WTC11 (cell line): Measurements from ENCODE around the gene LILRA6. TPM values are rescaled to one million over a fixed set of nuclear protein-coding genes. Genes with fewer than 3 reads are reported as not detected.

Experiments used
- ATAC-seq: fragments of 200-7000 bp; cut with Tn5 transposase; 2 replicates; pipeline ENCODE4 v1.10.0; 2021; ENCODE audit warnings: mild to moderate bottlenecking, moderate library complexity
- CTCF ChIA-PET: fragments of 300-600 bp; sonication (Branson Sonifier 250); formaldehyde crosslinking; loops from one replicate; lab custom pipeline; 2021; ENCODE audit warnings: antibody characterized with exemption; lab: Charles Lee
- POLR2A ChIA-PET: fragments of 350-600 bp; sonication (Branson Sonifier 250); formaldehyde crosslinking; loops from one replicate; lab custom pipeline; 2021; ENCODE audit warnings: antibody characterized with exemption; lab: Charles Lee
- DNase-seq: peaks from one replicate; pipeline ENCODE4 v3.0.0; 2021; ENCODE audit warnings: low spot score
- H3K27ac Mint-ChIP-seq: 2 replicates; pipeline ENCODE4 v1.8.0; 2021; ENCODE audit warnings: mixed read lengths
- H3K27me3 Mint-ChIP-seq: 2 replicates; pipeline ENCODE4 v1.8.0; 2021; ENCODE audit warnings: low read depth, mild to moderate bottlenecking, moderate library complexity, mixed read lengths
- H3K36me3 Mint-ChIP-seq: 2 replicates; pipeline ENCODE4 v1.8.0; 2021; ENCODE audit warnings: mixed read lengths
- H3K4me1 Mint-ChIP-seq: 2 replicates; pipeline ENCODE4 v1.8.0; 2022; ENCODE audit warnings: mixed read lengths
- H3K4me3 Mint-ChIP-seq: 2 replicates; pipeline ENCODE4 v1.8.0; 2021; ENCODE audit warnings: mild to moderate bottlenecking, moderate library complexity, mixed read lengths
- H3K9me3 Mint-ChIP-seq: 2 replicates; pipeline ENCODE4 v1.8.0; 2021; ENCODE audit warnings: mixed read lengths
- ATF1 ChIP-seq: sonication (generic); formaldehyde crosslinking; IDR thresholded peaks from 2 replicates; pipeline ENCODE4 v1.8.1; 2023; ENCODE audit warnings: mild to moderate bottlenecking, moderate library complexity, missing genetic modification reagents
- CREM ChIP-seq: sonication (generic); formaldehyde crosslinking; IDR thresholded peaks from 2 replicates; pipeline ENCODE4 v1.8.1; 2022; ENCODE audit warnings: mild to moderate bottlenecking, missing genetic modification reagents, moderate library complexity
- FOXK1 ChIP-seq: sonication (generic); formaldehyde crosslinking; IDR thresholded peaks from 2 replicates; pipeline ENCODE4 v1.8.0; 2022; ENCODE audit warnings: mild to moderate bottlenecking, moderate library complexity, missing genetic modification reagents
- JUN ChIP-seq: sonication (generic); formaldehyde crosslinking; IDR thresholded peaks from 2 replicates; pipeline ENCODE4 v1.8.0; 2023; ENCODE audit warnings: mild to moderate bottlenecking, missing genetic modification reagents
- NR1H2 ChIP-seq: sonication (generic); formaldehyde crosslinking; IDR thresholded peaks from 2 replicates; pipeline ENCODE4 v1.9.0; 2021; ENCODE audit warnings: mild to moderate bottlenecking, moderate library complexity, missing genetic modification reagents
- NR3C1 ChIP-seq: sonication (generic); formaldehyde crosslinking; conservative IDR thresholded peaks from 2 replicates; pipeline ENCODE4 v1.8.1; 2023; ENCODE audit warnings: low read depth, mild to moderate bottlenecking, missing genetic modification reagents
- SP1 ChIP-seq: sonication (generic); formaldehyde crosslinking; conservative IDR thresholded peaks from 2 replicates; pipeline ENCODE4 v1.8.1; 2022; ENCODE audit warnings: missing genetic modification reagents
- TEAD1 ChIP-seq: sonication (generic); formaldehyde crosslinking; IDR thresholded peaks from 2 replicates; pipeline ENCODE4 v1.8.0; 2022; ENCODE audit warnings: mild to moderate bottlenecking, missing genetic modification reagents
- TP53 ChIP-seq: sonication (generic); formaldehyde crosslinking; IDR thresholded peaks from 2 replicates; pipeline ENCODE4 v1.8.1; 2023; ENCODE audit warnings: mild to moderate bottlenecking, missing genetic modification reagents
- ZBTB21 ChIP-seq: sonication (generic); formaldehyde crosslinking; IDR thresholded peaks from 2 replicates; pipeline ENCODE4 v1.8.1; 2023; ENCODE audit warnings: mild to moderate bottlenecking, missing genetic modification reagents, borderline replicate concordance
- ZNF121 ChIP-seq: sonication (generic); formaldehyde crosslinking; IDR thresholded peaks from 2 replicates; pipeline ENCODE4 v1.8.0; 2023; ENCODE audit warnings: missing genetic modification reagents
- total RNA-seq: library from RNA; stranded (reverse); gene quantifications from 3 replicates; pipeline ENCODE4 v1.2.3, GENCODE V29; 2021
- TF ChIP-seq, protein P1 (sequence below): sonication (generic); formaldehyde crosslinking; IDR thresholded peaks from 2 replicates; pipeline ENCODE4 v1.8.1; 2022; ENCODE audit warnings: mild to moderate bottlenecking, missing genetic modification reagents, moderate library complexity, borderline replicate concordance
- TF ChIP-seq, protein P2 (sequence below): sonication (generic); formaldehyde crosslinking; IDR thresholded peaks from 2 replicates; pipeline ENCODE4 v1.8.1; 2023; ENCODE audit warnings: mild to moderate bottlenecking, missing genetic modification reagents, borderline replicate concordance
- TF ChIP-seq, protein P3 (sequence below): sonication (generic); formaldehyde crosslinking; IDR thresholded peaks from 2 replicates; pipeline ENCODE4 v1.8.0; 2022; ENCODE audit warnings: missing genetic modification reagents
- TF ChIP-seq, protein P4 (sequence below): sonication (generic); formaldehyde crosslinking; IDR thresholded peaks from 2 replicates; pipeline ENCODE4 v1.8.1; 2023; ENCODE audit warnings: mild to moderate bottlenecking, missing genetic modification reagents, moderate library complexity
- TF ChIP-seq, protein P5 (sequence below): fragments of 250-450 bp; sonication (Bioruptor Pico); IDR thresholded peaks from 2 replicates; pipeline ENCODE4 v2.1.2; 2022; ENCODE audit warnings: mild to moderate bottlenecking, moderate library complexity
- TF ChIP-seq, protein P6 (sequence below): sonication (generic); formaldehyde crosslinking; IDR thresholded peaks from 2 replicates; pipeline ENCODE4 v1.8.0; 2023; ENCODE audit warnings: mild to moderate bottlenecking, missing genetic modification reagents
- TF ChIP-seq, protein P7 (sequence below): sonication (generic); formaldehyde crosslinking; IDR thresholded peaks from 2 replicates; pipeline ENCODE4 v1.8.1; 2023; ENCODE audit warnings: mild to moderate bottlenecking, missing genetic modification reagents
- TF ChIP-seq, protein P8 (sequence below): sonication (generic); formaldehyde crosslinking; IDR thresholded peaks from 2 replicates; pipeline ENCODE4 v1.8.0; 2023; ENCODE audit warnings: missing genetic modification reagents, mild to moderate bottlenecking, borderline replicate concordance

The LILRA6 gene
- total RNA-seq, 1 experiment from 2014 or later: not detected

DNA sequence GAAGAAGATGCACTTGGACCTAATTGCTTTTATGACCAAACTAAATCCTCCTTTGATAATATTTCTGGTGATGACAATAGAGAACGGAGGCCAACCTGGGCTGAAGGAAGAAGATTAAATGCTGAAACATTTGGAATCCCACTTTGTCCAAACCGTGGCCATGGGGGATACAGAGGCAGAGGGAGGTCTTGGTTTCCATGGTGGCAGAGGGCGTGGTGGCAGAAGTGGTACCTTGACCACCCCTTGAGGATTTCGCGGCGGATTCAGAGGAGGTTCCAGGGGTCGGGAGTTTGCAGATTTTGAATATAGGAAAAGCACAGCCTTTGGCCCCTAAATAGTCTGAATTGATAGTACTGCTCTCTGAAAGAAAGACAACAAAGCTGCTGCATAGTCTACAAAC, 12.6 kb downstream of the LILRA6 start:
- Mint-ChIP-seq H3K4me1 (no peaks in the 10 kb centered on the region), H3K27me3 (peaks cover 18% of the 10 kb centered on the region), H3K27ac (no peak overlapping the region), H3K4me3 (no peak overlapping the region), H3K9me3 (peaks cover 18% of the 10 kb centered on the region), H3K36me3 (no peaks in the 10 kb centered on the region; the same call in 1 of the 2 replicates)
- ATAC-seq (no peak), DNase-seq (no peak)
- ChIA-PET CTCF (no interaction called here), POLR2A (no interaction called here)
- TF ChIP-seq, protein P1, sequence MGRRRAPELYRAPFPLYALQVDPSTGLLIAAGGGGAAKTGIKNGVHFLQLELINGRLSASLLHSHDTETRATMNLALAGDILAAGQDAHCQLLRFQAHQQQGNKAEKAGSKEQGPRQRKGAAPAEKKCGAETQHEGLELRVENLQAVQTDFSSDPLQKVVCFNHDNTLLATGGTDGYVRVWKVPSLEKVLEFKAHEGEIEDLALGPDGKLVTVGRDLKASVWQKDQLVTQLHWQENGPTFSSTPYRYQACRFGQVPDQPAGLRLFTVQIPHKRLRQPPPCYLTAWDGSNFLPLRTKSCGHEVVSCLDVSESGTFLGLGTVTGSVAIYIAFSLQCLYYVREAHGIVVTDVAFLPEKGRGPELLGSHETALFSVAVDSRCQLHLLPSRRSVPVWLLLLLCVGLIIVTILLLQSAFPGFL (CRISPR knock-in tag): no peak
- TF ChIP-seq, protein P2, sequence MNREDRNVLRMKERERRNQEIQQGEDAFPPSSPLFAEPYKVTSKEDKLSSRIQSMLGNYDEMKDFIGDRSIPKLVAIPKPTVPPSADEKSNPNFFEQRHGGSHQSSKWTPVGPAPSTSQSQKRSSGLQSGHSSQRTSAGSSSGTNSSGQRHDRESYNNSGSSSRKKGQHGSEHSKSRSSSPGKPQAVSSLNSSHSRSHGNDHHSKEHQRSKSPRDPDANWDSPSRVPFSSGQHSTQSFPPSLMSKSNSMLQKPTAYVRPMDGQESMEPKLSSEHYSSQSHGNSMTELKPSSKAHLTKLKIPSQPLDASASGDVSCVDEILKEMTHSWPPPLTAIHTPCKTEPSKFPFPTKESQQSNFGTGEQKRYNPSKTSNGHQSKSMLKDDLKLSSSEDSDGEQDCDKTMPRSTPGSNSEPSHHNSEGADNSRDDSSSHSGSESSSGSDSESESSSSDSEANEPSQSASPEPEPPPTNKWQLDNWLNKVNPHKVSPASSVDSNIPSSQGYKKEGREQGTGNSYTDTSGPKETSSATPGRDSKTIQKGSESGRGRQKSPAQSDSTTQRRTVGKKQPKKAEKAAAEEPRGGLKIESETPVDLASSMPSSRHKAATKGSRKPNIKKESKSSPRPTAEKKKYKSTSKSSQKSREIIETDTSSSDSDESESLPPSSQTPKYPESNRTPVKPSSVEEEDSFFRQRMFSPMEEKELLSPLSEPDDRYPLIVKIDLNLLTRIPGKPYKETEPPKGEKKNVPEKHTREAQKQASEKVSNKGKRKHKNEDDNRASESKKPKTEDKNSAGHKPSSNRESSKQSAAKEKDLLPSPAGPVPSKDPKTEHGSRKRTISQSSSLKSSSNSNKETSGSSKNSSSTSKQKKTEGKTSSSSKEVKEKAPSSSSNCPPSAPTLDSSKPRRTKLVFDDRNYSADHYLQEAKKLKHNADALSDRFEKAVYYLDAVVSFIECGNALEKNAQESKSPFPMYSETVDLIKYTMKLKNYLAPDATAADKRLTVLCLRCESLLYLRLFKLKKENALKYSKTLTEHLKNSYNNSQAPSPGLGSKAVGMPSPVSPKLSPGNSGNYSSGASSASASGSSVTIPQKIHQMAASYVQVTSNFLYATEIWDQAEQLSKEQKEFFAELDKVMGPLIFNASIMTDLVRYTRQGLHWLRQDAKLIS (CRISPR knock-in tag): no peak
- TF ChIP-seq FOXK1 (CRISPR knock-in tag) (no peak), TP53 (CRISPR knock-in tag) (no peak), NR3C1 (CRISPR knock-in tag) (no peak), NR1H2 (CRISPR knock-in tag) (no peak), ZBTB21 (CRISPR knock-in tag) (no peak), TEAD1 (CRISPR knock-in tag) (no peak), JUN (CRISPR knock-in tag) (no peak), ATF1 (CRISPR knock-in tag) (no peak), SP1 (CRISPR knock-in tag) (no peak), CREM (CRISPR knock-in tag) (no peak), ZNF121 (CRISPR knock-in tag) (no peak)
- TF ChIP-seq, protein P3, sequence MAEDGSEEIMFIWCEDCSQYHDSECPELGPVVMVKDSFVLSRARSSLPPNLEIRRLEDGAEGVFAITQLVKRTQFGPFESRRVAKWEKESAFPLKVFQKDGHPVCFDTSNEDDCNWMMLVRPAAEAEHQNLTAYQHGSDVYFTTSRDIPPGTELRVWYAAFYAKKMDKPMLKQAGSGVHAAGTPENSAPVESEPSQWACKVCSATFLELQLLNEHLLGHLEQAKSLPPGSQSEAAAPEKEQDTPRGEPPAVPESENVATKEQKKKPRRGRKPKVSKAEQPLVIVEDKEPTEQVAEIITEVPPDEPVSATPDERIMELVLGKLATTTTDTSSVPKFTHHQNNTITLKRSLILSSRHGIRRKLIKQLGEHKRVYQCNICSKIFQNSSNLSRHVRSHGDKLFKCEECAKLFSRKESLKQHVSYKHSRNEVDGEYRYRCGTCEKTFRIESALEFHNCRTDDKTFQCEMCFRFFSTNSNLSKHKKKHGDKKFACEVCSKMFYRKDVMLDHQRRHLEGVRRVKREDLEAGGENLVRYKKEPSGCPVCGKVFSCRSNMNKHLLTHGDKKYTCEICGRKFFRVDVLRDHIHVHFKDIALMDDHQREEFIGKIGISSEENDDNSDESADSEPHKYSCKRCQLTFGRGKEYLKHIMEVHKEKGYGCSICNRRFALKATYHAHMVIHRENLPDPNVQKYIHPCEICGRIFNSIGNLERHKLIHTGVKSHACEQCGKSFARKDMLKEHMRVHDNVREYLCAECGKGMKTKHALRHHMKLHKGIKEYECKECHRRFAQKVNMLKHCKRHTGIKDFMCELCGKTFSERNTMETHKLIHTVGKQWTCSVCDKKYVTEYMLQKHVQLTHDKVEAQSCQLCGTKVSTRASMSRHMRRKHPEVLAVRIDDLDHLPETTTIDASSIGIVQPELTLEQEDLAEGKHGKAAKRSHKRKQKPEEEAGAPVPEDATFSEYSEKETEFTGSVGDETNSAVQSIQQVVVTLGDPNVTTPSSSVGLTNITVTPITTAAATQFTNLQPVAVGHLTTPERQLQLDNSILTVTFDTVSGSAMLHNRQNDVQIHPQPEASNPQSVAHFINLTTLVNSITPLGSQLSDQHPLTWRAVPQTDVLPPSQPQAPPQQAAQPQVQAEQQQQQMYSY (CRISPR knock-in tag): no peak
- TF ChIP-seq, protein P4, sequence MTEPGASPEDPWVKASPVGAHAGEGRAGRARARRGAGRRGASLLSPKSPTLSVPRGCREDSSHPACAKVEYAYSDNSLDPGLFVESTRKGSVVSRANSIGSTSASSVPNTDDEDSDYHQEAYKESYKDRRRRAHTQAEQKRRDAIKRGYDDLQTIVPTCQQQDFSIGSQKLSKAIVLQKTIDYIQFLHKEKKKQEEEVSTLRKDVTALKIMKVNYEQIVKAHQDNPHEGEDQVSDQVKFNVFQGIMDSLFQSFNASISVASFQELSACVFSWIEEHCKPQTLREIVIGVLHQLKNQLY (CRISPR knock-in tag): no peak
- TF ChIP-seq, protein P5, sequence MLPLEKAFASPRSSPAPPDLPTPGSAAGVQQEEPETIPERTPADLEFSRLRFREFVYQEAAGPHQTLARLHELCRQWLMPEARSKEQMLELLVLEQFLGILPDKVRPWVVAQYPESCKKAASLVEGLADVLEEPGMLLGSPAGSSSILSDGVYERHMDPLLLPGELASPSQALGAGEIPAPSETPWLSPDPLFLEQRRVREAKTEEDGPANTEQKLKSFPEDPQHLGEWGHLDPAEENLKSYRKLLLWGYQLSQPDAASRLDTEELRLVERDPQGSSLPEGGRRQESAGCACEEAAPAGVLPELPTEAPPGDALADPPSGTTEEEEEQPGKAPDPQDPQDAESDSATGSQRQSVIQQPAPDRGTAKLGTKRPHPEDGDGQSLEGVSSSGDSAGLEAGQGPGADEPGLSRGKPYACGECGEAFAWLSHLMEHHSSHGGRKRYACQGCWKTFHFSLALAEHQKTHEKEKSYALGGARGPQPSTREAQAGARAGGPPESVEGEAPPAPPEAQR: no peak
- TF ChIP-seq, protein P6, sequence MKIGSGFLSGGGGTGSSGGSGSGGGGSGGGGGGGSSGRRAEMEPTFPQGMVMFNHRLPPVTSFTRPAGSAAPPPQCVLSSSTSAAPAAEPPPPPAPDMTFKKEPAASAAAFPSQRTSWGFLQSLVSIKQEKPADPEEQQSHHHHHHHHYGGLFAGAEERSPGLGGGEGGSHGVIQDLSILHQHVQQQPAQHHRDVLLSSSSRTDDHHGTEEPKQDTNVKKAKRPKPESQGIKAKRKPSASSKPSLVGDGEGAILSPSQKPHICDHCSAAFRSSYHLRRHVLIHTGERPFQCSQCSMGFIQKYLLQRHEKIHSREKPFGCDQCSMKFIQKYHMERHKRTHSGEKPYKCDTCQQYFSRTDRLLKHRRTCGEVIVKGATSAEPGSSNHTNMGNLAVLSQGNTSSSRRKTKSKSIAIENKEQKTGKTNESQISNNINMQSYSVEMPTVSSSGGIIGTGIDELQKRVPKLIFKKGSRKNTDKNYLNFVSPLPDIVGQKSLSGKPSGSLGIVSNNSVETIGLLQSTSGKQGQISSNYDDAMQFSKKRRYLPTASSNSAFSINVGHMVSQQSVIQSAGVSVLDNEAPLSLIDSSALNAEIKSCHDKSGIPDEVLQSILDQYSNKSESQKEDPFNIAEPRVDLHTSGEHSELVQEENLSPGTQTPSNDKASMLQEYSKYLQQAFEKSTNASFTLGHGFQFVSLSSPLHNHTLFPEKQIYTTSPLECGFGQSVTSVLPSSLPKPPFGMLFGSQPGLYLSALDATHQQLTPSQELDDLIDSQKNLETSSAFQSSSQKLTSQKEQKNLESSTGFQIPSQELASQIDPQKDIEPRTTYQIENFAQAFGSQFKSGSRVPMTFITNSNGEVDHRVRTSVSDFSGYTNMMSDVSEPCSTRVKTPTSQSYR (CRISPR knock-in tag): no peak
- TF ChIP-seq, protein P7, sequence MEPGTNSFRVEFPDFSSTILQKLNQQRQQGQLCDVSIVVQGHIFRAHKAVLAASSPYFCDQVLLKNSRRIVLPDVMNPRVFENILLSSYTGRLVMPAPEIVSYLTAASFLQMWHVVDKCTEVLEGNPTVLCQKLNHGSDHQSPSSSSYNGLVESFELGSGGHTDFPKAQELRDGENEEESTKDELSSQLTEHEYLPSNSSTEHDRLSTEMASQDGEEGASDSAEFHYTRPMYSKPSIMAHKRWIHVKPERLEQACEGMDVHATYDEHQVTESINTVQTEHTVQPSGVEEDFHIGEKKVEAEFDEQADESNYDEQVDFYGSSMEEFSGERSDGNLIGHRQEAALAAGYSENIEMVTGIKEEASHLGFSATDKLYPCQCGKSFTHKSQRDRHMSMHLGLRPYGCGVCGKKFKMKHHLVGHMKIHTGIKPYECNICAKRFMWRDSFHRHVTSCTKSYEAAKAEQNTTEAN (CRISPR knock-in tag): no peak
- TF ChIP-seq, protein P8, sequence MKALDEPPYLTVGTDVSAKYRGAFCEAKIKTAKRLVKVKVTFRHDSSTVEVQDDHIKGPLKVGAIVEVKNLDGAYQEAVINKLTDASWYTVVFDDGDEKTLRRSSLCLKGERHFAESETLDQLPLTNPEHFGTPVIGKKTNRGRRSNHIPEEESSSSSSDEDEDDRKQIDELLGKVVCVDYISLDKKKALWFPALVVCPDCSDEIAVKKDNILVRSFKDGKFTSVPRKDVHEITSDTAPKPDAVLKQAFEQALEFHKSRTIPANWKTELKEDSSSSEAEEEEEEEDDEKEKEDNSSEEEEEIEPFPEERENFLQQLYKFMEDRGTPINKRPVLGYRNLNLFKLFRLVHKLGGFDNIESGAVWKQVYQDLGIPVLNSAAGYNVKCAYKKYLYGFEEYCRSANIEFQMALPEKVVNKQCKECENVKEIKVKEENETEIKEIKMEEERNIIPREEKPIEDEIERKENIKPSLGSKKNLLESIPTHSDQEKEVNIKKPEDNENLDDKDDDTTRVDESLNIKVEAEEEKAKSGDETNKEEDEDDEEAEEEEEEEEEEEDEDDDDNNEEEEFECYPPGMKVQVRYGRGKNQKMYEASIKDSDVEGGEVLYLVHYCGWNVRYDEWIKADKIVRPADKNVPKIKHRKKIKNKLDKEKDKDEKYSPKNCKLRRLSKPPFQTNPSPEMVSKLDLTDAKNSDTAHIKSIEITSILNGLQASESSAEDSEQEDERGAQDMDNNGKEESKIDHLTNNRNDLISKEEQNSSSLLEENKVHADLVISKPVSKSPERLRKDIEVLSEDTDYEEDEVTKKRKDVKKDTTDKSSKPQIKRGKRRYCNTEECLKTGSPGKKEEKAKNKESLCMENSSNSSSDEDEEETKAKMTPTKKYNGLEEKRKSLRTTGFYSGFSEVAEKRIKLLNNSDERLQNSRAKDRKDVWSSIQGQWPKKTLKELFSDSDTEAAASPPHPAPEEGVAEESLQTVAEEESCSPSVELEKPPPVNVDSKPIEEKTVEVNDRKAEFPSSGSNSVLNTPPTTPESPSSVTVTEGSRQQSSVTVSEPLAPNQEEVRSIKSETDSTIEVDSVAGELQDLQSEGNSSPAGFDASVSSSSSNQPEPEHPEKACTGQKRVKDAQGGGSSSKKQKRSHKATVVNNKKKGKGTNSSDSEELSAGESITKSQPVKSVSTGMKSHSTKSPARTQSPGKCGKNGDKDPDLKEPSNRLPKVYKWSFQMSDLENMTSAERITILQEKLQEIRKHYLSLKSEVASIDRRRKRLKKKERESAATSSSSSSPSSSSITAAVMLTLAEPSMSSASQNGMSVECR (CRISPR knock-in tag): no peak
